DOHH2 (cell line): Measurements from ENCODE around the gene MLLT3.

Source experiments
- EZH2phosphoT487 ChIP-seq: fragments of 200-600 bp; sonication (generic); IDR thresholded peaks from 2 replicates; pipeline ENCODE4 v1.6.1; 2017; ENCODE audit warnings: borderline replicate concordance, mild to moderate bottlenecking, antibody characterized with exemption, low read length, moderate library complexity, mixed read lengths
- TF ChIP-seq, protein P1 (sequence below): fragments of 200-600 bp; sonication (generic); IDR thresholded peaks from one replicate; pipeline ENCODE4 v1.5.1; 2014; ENCODE audit warnings: antibody characterized with exemption, mild to moderate bottlenecking, low read depth, low read length; ENCODE audit not compliant: poor library complexity, severe bottlenecking

DNA sequence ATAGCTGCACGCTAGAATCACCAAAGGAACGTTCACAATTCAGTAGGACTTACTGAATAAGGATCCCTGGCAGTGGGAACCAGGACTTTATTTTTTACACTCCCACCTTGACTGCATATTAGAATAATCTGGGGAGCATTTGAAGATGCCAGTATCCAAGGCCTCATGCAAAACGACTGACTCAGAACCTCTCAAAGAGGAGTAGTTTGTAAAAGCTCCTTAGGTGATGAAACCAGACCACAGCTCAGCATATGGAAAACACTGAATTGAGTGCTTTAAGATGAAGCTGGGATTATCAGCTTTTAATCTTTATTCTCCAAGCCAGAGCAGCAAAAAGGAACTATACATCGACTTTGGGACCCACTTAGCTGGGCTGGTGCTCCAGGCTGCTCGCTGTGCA, 288.3 kb downstream of the MLLT3 start:
- TF ChIP-seq, protein P1, sequence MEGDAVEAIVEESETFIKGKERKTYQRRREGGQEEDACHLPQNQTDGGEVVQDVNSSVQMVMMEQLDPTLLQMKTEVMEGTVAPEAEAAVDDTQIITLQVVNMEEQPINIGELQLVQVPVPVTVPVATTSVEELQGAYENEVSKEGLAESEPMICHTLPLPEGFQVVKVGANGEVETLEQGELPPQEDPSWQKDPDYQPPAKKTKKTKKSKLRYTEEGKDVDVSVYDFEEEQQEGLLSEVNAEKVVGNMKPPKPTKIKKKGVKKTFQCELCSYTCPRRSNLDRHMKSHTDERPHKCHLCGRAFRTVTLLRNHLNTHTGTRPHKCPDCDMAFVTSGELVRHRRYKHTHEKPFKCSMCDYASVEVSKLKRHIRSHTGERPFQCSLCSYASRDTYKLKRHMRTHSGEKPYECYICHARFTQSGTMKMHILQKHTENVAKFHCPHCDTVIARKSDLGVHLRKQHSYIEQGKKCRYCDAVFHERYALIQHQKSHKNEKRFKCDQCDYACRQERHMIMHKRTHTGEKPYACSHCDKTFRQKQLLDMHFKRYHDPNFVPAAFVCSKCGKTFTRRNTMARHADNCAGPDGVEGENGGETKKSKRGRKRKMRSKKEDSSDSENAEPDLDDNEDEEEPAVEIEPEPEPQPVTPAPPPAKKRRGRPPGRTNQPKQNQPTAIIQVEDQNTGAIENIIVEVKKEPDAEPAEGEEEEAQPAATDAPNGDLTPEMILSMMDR: no peak
- TF ChIP-seq EZH2phosphoT487: no peak
